CD4-positive, alpha-beta T cell treated with Interleukin-6 at 100 ng/mL for 8 hours (primary cell): ENCODE measurements around the gene PDE4D.

Experiments used
- DNase-seq: peaks from one replicate; pipeline ENCODE4 v3.0.0-alpha.2; 2020; ENCODE audit warnings: mixed read lengths, low spot score

PDE4D gene

GRCh38 chr5:59251627-59252026 is 641.9 kb downstream of the PDE4D start:
- DNase-seq = no peak

DNA sequence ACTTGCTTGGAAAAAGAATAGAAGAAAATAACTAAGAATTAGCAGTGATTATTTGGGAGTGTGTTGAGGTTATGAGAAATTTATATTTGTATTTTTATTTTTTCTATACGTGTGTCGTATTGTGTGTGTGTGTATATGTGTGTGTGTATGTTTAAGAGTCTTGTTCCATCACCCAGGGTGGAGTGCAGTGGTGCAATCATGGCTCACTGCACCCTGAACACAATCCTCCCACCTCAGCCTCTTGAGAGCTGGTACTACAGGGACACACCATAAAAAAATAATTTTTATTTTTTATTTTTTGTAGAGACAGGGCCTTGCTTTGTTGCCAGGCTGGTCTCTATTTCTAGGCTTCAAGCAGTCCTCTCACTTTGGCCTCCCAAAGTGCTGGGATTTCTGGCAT is 643.8 kb downstream of the PDE4D start:
- DNase-seq = no peak

GRCh38 chr5:59249160-59249559 is 644.4 kb downstream of the PDE4D start:
- no peak for DNase-seq

DNA sequence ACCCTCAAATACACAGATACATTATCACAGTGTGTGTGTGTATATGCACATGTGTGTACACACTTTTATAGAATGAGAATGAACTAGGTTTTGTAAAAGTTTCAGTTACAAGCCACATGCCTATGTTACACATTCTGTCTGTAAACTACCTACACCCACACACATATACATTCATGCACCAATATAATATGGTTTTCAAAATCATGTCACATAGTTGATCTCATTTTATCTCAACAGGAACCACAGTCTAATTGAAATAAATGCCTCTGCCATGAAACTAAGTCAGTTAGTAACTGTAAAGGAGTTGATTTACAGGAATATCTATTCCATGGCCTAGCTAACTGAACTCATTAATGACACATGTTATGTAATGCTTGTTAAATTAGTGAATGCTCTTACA is 646.6 kb downstream of the PDE4D start:
- no peak for DNase-seq

DNA sequence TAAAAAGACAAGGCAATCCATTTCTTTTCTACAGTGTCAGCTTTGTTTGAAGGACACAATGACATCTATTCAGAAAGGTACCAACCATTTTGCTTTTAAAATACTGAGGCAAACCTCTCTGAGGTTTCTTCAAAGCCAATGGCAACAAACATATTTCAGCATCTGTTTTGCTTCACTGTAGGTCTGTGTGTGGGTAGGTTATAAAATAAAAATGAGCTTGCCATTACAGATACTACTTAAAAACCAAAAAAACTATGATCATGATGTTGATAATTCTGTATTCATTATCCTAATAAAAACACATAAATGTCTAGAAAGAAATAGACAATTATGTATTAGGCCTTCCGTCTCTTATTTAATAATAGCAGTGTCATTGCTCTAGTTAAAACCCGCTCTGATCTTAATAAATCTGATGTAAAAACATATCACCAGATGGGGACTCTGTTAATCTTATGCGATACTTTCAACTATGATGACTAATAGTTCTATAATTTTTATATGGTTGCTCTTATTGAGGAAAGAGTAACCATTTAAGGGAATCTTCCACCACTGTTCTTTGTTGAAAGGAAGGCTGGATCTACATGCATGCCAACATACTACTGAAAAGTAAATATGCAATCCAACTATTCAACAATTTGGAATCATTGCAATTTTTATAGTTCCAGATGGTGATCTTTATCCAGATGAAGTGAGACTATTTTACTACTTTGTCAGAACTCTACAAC is 647.2 kb downstream of the PDE4D start:
- no peak for DNase-seq

- DNase-seq = no peak
Measured at GRCh38 chr5:59245198-59245597, 648.3 kb downstream of the PDE4D start.

DNA sequence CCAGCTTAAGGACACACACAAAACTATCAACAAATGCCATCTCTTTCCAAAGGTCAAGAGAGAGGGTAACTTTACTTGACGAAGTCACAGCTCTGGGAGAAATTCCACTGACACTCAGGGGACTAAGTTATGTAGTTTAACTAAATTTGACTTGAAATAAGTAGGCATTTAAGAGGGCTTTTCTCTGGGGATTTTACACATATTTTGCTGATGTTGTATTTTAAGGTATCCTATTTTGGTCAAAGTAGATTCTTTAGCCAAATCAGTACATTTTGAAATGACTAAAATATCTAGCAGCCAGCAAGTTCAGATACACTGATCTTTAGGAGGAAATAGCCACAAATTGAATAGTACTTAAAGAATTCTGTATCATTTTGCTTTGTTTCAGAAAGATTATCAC is 652.0 kb downstream of the PDE4D start:
- DNase-seq = no peak

- DNase-seq = no peak
Measured at GRCh38 chr5:59241119-59241518, 652.4 kb downstream of the PDE4D start.

GRCh38 chr5:59238126-59238902 is 655.2 kb downstream of the PDE4D start:
- DNase-seq = no peak

DNA sequence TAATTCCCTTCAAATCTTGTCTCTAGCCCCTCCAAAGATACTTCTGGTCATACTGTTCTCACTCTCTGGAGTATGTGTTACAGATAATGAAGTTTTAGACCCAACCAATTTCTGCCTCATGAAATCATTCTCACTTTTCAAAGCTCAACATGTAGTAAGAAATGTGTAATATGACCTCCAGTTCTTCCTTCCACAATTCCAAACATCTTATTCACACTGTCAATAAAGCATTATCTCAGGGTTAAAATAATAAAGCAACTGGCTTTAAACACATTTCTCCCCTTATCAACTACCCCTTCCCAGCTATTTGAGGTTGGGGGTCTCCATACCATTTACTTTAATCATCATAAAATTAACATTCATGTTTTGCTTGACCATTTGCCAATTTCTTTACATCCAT is 656.5 kb downstream of the PDE4D start:
- DNase-seq = no peak

GRCh38 chr5:59236448-59236847 is 657.1 kb downstream of the PDE4D start:
- DNase-seq = no peak

DNA sequence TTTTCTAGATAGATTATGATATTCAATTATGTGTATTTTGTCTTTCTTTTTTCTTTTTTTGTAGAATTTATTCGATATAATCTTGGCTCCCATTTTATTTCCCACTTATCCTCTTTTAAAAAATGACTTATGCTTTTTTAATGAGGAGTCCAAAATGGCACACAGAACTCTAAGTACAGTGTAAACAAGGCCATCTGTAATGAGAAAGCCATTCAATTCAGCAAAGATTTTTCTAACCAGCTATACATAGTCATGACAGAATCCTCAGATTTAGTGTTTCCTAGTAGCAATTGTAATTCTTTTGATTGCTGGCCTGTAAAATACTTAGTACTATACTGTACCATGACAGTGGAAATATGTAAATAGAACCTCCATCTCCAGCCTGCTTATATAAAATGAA is 659.3 kb downstream of the PDE4D start:
- DNase-seq = no peak

DNA sequence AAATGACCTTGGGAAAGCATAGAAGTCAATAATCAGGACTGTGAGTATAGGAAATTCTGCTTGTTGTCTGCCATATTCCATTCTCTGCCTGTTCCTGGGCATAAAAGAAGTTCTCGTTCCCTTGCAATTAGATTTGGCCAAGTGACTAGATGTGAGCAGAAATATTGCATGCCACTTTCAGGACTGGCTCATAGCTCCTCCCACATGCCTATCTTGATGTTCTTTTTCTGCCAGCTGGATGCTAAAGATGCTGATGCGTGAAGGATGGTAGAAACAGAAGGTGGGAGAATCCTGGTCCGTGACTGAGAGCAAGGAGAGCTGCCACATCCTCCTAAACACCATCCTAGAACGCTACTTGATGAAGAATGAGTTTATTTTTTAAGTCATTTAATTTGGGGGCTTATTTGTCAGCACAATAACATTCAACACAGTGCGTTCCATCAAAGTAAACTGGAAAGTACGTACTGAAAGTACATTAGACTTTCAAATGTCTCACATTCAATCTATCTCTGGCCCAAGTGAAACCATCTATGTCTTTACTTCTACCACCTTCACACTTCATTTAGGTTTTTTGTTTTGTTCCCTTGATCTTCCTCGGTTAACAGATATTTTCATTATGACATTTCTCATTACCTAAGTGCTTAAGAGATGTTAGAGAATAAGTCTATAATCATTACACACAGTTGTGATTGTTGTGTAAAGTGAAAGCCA is 662.1 kb downstream of the PDE4D start:
- DNase-seq = no peak

DNA sequence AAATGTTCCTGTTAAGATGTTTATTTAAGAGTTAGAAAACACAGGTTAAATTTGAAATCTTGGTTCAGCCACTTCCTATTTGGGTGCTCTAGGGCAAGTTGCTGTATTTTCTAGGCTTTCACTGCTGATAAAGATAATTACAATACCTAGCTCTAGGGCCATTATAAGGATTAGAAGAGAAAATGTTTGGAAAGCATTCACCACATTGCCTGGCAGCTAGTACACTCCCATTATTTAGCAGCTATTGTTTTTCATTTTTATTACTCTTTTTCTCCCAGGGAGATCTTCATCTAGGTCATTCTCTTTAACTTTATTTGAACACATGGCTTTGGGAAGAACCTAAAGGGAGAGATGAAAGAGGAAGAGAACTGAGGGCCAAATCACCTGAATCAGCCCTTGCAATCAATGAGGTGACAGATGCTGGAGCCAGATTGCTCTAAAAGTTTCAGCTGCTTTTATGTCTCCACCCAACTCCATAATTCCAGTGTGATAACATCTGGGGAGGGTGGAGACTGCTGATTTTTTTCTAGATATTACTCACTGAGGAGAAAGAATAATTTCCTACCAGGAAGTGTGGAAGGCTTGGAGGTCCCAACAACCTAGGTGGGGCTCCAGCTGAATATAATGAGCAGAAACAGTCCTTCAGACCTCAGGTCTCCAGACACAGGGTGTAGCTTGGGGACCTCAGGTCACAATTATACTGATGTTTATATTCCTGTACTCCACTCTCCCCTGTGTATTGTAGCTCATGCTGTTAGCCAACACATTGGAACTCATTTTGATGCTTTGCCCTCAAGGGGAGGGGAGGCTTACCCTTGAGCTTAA is 670.6 kb downstream of the PDE4D start:
- no peak for DNase-seq

DNA sequence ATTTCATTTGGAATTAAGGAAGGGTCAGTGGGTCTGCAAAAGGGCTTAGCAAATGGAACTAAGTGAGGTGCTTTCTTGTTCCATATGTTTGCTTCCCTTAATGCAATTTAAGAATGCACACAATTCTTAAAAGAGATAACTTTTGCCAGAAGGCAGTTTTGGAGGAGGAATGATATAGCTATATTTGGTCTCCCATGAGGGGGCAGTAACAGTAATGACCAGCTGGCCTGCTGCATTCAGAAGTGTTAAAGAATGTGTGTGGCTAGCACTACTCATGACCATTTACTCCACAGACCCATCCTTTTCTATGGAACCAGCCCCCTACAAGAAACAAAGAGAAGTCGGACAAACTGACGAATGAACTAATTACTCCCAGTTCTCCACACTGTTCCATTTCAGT is 671.8 kb downstream of the PDE4D start:
- no peak for DNase-seq

GRCh38 chr5:59218424-59219045 is 675.0 kb downstream of the PDE4D start:
- DNase-seq = no peak

- DNase-seq = no peak
Measured at GRCh38 chr5:59216841-59217240, 676.7 kb downstream of the PDE4D start.

DNA sequence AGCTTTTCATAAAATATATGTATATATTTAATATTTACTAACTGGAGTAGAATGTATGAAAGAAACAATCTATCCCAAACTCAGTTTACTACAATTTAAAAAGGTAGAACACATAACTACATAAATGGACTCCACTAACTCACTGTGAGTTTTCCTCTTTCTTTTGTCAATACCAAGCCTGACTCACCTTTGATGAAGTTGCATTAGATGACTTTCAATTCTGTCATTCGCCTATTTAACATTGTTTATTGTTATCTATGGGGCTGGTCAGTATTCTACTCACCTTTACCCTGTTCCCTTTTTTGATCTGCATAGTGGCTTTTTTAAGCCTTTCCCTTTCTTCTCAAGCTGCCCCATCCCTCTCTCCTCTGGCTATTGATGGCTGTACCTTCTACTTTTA is 680.9 kb downstream of the PDE4D start:
- DNase-seq = no peak

DNA sequence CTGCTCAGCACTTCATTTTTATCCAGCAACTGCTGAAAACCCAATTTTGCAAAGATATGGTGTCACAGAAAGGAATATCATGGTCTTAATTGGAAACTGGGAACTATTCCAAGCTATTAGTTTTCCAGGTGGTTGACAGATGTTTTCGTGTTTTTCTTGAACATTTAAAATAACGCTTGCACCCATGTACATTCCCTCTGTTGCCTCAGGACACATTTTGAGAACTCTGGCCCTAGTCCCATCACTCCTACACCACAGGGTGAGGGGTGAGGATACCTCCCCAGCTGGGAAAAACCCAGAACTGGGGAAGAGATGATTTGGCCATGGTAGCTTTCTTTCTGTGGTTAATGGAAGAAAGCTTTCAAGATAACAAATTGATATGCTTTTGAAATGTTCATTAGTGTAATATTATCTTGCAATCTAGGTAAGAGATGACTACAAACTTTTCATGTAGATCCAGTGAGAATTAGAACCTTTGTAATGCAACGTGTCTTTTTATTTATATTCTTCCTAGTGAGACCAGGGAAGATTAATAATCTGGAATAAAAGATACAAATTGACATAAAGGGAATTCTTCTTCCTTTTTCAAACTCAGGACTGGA is 683.7 kb downstream of the PDE4D start:
- no peak for DNase-seq

GRCh38 chr5:59208474-59208873 is 685.1 kb downstream of the PDE4D start:
- DNase-seq = no peak

- no peak for DNase-seq
Measured at GRCh38 chr5:59207401-59207800, 686.1 kb downstream of the PDE4D start.
